ENCODE data around the gene PLA2G4D. TPM values are rescaled to one million over a fixed set of nuclear protein-coding genes. Genes with fewer than 3 reads are reported as not detected.

PLA2G4D gene
- total and polyA plus RNA-seq, 2 donors (not counting 3 experiments of a cell fraction or from before 2014, with no cell fraction given), result not detected

- no peaks in the 10 kb centered on the region for H4K20me1 ChIP-seq (replicated peaks; ENCODE audit: control insufficient read depth, extremely low read depth, insufficient read depth, low read length)
- H3K4me3 ChIP-seq (replicated peaks in 1 of 3; ENCODE audit: insufficient read depth in 1 of 3, low read depth in 1 of 3, low read length in 3 of 3), result no peak overlapping the region
- no peak overlapping the region for H2AFZ ChIP-seq (ENCODE audit: low read depth, low read length)
- no peaks in the 10 kb centered on the region for H3K4me1 ChIP-seq (ENCODE audit: control insufficient read depth, extremely low read depth, insufficient read depth, low read length)
- no peaks in the 10 kb centered on the region for H3K79me2 ChIP-seq (ENCODE audit: control insufficient read depth, insufficient read depth, low read length)
- BruUV-seq (replicated peaks), result no TSS peak
- no peak overlapping the region for H3K9ac ChIP-seq (replicated peaks; ENCODE audit: extremely low read depth, insufficient read depth, low read length)
- TF ChIP-seq MAX (IDR thresholded peaks at IDR 0.05; ENCODE audit: insufficient read depth, insufficient read length), result no peak
- no peak for TF ChIP-seq CTCF (IDR thresholded peaks at IDR 0.05; ENCODE audit: extremely low read depth in 1 of 2, insufficient read depth in 1 of 2, low read depth in 1 of 2, low read length in 2 of 2)
- TF ChIP-seq JUN (IDR thresholded peaks at IDR 0.05; ENCODE audit: borderline replicate concordance, insufficient read depth, insufficient read length, low read depth), result no peak
- no peak for TF ChIP-seq FOS (IDR thresholded peaks at IDR 0.05; ENCODE audit: borderline replicate concordance, insufficient read depth, low read length)
- no peak for TF ChIP-seq GATA2 (IDR thresholded peaks at IDR 0.05; ENCODE audit: insufficient read depth, insufficient read length, low read depth, low read length)
- no peak for TF ChIP-seq MYC (IDR thresholded peaks at IDR 0.05; ENCODE audit: low read depth, low read length)
- TF ChIP-seq POLR2AphosphoS5 (IDR thresholded peaks at IDR 0.05; ENCODE audit: insufficient read depth, low read depth, low read length), result no peak
- TF ChIP-seq EZH2 (IDR thresholded peaks at IDR 0.05; ENCODE audit: borderline replicate concordance, low read depth, low read length, severe bottlenecking), result no peak
- TF ChIP-seq POLR2A (IDR thresholded peaks at IDR 0.05; ENCODE audit: low read depth, low read length), result no peak
- H3K9me1 ChIP-seq (replicated peaks; ENCODE audit: control insufficient read depth, extremely low read depth, insufficient read depth, low read length), result no peaks in the 10 kb centered on the region
- H3K36me3 ChIP-seq (ENCODE audit: control insufficient read depth in 2 of 2, extremely low read depth in 1 of 2, insufficient read depth in 2 of 2, low read length in 2 of 2), result no peaks in the 10 kb centered on the region
- FAIRE-seq, result no peak
- H3K27me3 ChIP-seq (ENCODE audit: control insufficient read depth in 2 of 2, insufficient read depth in 2 of 2, low read length in 2 of 2), result peaks cover 16 to 21% of the 10 kb centered on the region in 2 experiments
- dilution Hi-C loops (cut with MboI; ENCODE audit: extremely low pct_ligation_motif_present, low sequenced_read_pairs) (no loop called here), intact Hi-C loops (cut with micrococcal nuclease) (no loop called here)
- H3K9me3 ChIP-seq (replicated peaks; ENCODE audit: control insufficient read depth, insufficient read depth, low read length), result no peaks in the 10 kb centered on the region
- CTCF ChIA-PET, result interaction anchor here (0.8 to 3.0 kb wide), 8 partner anchors 8 to 72 kb away, joined by 3 to 28 read pairs (median 4); no protein-coding TSS in a partner anchor
- H3K4me2 ChIP-seq (ENCODE audit: insufficient read depth, low read length), result no peak overlapping the region
- no peak overlapping the region for H3K27ac ChIP-seq (ENCODE audit: insufficient read depth, low read depth, low read length)
- POLR2A ChIA-PET, result no interaction called here
- no peak for DNase-seq (ENCODE audit: low read depth, low spot score)
Measured at GRCh38 chr15:42131006-42131405, 36.6 kb upstream of the PLA2G4D start.
